Vagina (tissue), 2 donors: ENCODE results near the gene VWA5A.

Experiments
- CTCF ChIP-seq, 3 experiments: fragments of 450-650 bp in 2 of 3; fragments of 200-600 bp in 1 of 3; sonication (generic) in 1 of 3; IDR thresholded peaks; one replicate each; pipeline ENCODE4 v1.5.1; 2017 to 2019; ENCODE audit warnings: antibody characterized with exemption in 3 of 3, mild to moderate bottlenecking in 2 of 3, moderate library complexity in 2 of 3
- POLR2AphosphoS5 ChIP-seq, 2 donors: sonication (generic); formaldehyde crosslinking; IDR thresholded peaks; one replicate each; pipeline ENCODE4 v1.9.0; 2017; ENCODE audit warnings: antibody characterized with exemption in 2 of 2, mild to moderate bottlenecking in 2 of 2, low read depth in 1 of 2; ENCODE audit not compliant: insufficient read depth in 1 of 2

DNA sequence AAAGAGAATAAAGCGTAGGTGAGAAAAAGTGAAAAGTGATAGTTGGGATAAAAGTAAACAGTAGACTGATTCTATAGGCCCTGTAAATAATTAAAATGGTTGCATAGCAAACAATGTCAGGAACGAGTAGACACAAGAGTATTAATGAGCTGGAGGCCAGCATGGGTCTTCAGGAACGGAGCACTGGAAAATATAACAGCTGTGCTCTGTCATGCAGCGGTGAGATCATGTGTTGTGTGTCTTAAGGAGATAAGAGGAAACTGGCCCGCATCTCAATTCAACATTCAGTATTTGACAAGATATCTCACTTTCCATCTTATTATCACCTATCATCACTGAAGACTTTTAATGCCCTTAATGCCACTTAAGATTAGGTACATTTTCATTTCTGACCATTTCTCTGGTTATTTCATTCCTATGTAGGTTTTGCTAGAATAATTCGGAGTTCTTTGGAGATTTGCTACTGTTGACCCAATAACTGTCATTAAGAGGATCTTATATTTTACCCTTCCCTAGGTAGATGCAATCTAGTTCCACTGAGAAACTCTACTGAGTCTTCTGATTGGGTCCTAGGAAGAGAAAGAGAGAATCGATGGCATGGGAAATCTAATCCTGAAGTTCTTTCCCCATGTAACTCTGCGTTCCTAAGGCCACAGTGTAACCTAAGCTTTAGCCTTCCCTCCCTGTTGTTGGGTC is 35.5 kb upstream of the VWA5A start:
- no peak for TF ChIP-seq CTCF (IDR thresholded peaks at IDR 0.05)
- no peak for TF ChIP-seq POLR2AphosphoS5 (IDR thresholded peaks at IDR 0.05; ENCODE audit: insufficient read depth in 1 of 2, low read depth in 1 of 2)
